Natural killer cell treated with Interleukin-12 subunit alpha and Interleukin-12 subunit beta and Interleukin-15 and Interleukin-18, amount 100 ng/mL, for 72 hours (primary cell): ENCODE data around the gene LSAMP. TPM values are rescaled to one million over a fixed set of nuclear protein-coding genes. Genes with fewer than 3 reads are reported as not detected.

Experiments
- ATAC-seq, 2 donors: fragments of 150-1000 bp; cut with Tn5 transposase in 1 of 2; sonication (Bioruptor Pico), chemical (Tn5 transposase) in 1 of 2; 2 replicates each; pipeline ENCODE4 v1.10.0; 2021
- DNase-seq: peaks from one replicate; pipeline ENCODE4 v3.0.0; 2022; ENCODE audit warnings: low spot score
- H3K27ac Mint-ChIP-seq, 2 donors: 1 replicate in 1 of 2; 2 replicates in 1 of 2; pipeline ENCODE4 v1.8.0; 2022; ENCODE audit warnings: mixed read lengths in 2 of 2, mild to moderate bottlenecking in 1 of 2, moderate library complexity in 1 of 2
- H3K27me3 Mint-ChIP-seq, 2 donors: 1 replicate in 1 of 2; 2 replicates in 1 of 2; pipeline ENCODE4 v1.8.0; 2022; ENCODE audit warnings: mixed read lengths in 2 of 2
- H3K36me3 Mint-ChIP-seq: one replicate; pipeline ENCODE4 v1.8.0; 2022; ENCODE audit warnings: mixed read lengths
- H3K4me1 Mint-ChIP-seq, 2 donors: 1 replicate in 1 of 2; 2 replicates in 1 of 2; pipeline ENCODE4 v1.8.0; 2022; ENCODE audit warnings: low read depth in 2 of 2, mixed read lengths in 2 of 2, mild to moderate bottlenecking in 1 of 2
- H3K4me3 Mint-ChIP-seq: one replicate; pipeline ENCODE4 v1.8.0; 2022; ENCODE audit warnings: mixed read lengths
- H3K9me3 Mint-ChIP-seq: 2 replicates; pipeline ENCODE4 v1.8.0; 2022; ENCODE audit warnings: mixed read lengths
- total RNA-seq, 2 donors: library from RNA; stranded (reverse); gene quantifications; one replicate each; pipeline ENCODE4 v1.2.3, GENCODE V29; 2022

LSAMP gene
- total RNA-seq, 2 donors from 2014 or later: not detected

DNA sequence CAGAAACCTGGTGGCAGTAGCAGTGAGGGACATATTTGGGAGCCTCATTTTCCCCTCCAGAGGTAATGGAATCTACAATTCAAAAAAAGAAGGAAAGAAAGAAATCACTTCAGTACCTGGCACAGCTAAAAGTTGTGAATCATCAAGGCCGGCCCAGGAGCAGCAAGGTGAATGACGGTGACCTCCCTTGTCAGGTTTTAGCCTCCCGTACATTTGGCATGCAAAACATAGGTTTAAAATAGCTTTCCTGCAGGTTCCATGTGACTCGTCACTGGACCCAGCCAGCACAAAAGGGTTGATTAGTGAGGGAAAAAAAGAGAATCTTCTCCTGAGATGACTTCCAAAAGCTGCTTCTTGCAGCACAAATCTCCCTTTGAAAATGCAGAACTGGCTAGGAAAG, 394.2 kb downstream of the LSAMP start:
- DNase-seq: no peak
- H3K4me1 Mint-ChIP-seq: no peaks in the 10 kb centered on the region
- no peaks in the 10 kb centered on the region for H3K36me3 Mint-ChIP-seq
- no peak overlapping the region for H3K27ac Mint-ChIP-seq
- ATAC-seq: no peak
- peaks cover 9% of the 10 kb centered on the region for H3K9me3 Mint-ChIP-seq
- H3K27me3 Mint-ChIP-seq: no peaks in the 10 kb centered on the region
- no peak overlapping the region for H3K4me3 Mint-ChIP-seq

- H3K4me1 Mint-ChIP-seq: no peaks in the 10 kb centered on the region
- no peak for ATAC-seq
- DNase-seq: no peak
- H3K27ac Mint-ChIP-seq: no peak overlapping the region
- no peak overlapping the region for H3K4me3 Mint-ChIP-seq
- peaks cover 9% of the 10 kb centered on the region for H3K9me3 Mint-ChIP-seq
- no peaks in the 10 kb centered on the region for H3K27me3 Mint-ChIP-seq
- no peaks in the 10 kb centered on the region for H3K36me3 Mint-ChIP-seq
Observed at GRCh38 chr3:116050311-116050915, 394.9 kb downstream of the LSAMP start.

DNA sequence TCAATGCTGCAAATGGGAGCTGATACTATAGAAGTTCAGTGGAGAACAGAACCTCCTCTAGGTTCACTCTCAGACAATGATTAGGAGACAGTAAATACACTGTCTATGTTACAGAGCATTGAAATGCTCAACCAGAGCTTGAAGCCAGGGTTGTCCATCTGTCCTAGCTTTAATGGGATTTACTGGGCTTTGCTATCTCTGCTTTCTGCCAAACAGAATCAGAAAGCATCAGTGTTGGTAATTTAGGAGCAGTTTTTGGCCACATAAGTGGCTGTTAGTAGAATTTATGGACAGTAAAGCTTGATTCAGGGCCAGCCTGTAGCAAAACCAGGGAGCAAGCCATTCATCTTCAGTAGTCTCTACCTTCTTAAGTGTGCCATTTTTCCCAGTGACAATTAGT, 396.3 kb downstream of the LSAMP start:
- H3K27me3 Mint-ChIP-seq: no peaks in the 10 kb centered on the region
- H3K27ac Mint-ChIP-seq: no peak overlapping the region
- H3K4me1 Mint-ChIP-seq: no peaks in the 10 kb centered on the region
- ATAC-seq: no peak
- peaks cover 9% of the 10 kb centered on the region for H3K9me3 Mint-ChIP-seq
- no peak overlapping the region for H3K4me3 Mint-ChIP-seq
- DNase-seq: no peak
- H3K36me3 Mint-ChIP-seq: no peaks in the 10 kb centered on the region

DNA sequence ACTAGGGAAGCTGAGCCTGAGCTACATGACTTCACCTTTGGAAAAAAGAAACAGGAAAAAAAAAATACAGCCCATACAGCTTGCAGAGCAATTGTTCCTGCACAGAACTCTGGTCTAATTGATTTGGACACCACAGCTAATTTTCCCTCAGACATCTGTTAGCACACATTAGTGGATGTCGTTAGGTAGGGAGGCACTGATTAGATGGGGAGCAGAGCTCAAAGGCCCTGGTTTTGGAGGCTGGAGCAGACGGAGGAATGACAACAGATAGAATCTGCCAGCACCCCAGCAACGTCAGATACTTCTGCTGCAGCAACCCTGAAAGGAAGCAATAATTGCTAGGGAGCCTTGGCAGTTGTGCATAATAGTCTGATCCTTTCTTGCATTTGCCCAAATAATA, 398.9 kb downstream of the LSAMP start:
- no peak overlapping the region for H3K27ac Mint-ChIP-seq
- no peaks in the 10 kb centered on the region for H3K36me3 Mint-ChIP-seq
- H3K4me3 Mint-ChIP-seq: no peak overlapping the region
- no peak for DNase-seq
- peaks cover 3% of the 10 kb centered on the region for H3K9me3 Mint-ChIP-seq
- H3K4me1 Mint-ChIP-seq: no peaks in the 10 kb centered on the region
- H3K27me3 Mint-ChIP-seq: no peaks in the 10 kb centered on the region
- ATAC-seq: no peak

GRCh38 chr3:116045314-116045713, 400.0 kb downstream of the LSAMP start:
- no peaks in the 10 kb centered on the region for H3K27me3 Mint-ChIP-seq
- H3K4me3 Mint-ChIP-seq: no peak overlapping the region
- H3K27ac Mint-ChIP-seq: no peak overlapping the region
- H3K4me1 Mint-ChIP-seq: no peaks in the 10 kb centered on the region
- ATAC-seq: no peak
- H3K9me3 Mint-ChIP-seq: peaks cover 4% of the 10 kb centered on the region
- H3K36me3 Mint-ChIP-seq: no peaks in the 10 kb centered on the region
- DNase-seq: no peak

DNA sequence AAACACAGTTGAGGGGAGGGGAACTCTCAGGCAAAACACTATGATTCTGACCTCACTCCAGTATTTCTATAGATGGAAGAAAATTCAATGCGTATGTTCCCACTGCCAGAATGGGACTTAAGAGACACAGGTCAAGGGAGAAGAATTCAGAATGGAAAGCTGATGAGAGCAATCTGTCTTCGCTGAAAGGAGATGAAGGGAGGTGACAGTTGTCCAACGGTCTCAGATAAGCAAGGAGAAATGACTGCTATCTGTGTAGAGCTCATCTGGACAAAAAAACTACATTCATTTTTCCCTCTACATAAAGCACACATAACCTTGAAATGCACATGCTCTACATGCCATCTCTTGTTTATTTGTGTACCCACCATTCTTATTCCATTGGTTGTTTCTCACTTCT, 405.1 kb downstream of the LSAMP start:
- ATAC-seq (no peak), DNase-seq (no peak)
- no peak overlapping the region for H3K4me3 Mint-ChIP-seq
- H3K4me1 Mint-ChIP-seq: no peaks in the 10 kb centered on the region
- H3K36me3 Mint-ChIP-seq: no peaks in the 10 kb centered on the region
- H3K9me3 Mint-ChIP-seq: peaks cover 8% of the 10 kb centered on the region
- no peaks in the 10 kb centered on the region for H3K27me3 Mint-ChIP-seq
- no peak overlapping the region for H3K27ac Mint-ChIP-seq

DNA sequence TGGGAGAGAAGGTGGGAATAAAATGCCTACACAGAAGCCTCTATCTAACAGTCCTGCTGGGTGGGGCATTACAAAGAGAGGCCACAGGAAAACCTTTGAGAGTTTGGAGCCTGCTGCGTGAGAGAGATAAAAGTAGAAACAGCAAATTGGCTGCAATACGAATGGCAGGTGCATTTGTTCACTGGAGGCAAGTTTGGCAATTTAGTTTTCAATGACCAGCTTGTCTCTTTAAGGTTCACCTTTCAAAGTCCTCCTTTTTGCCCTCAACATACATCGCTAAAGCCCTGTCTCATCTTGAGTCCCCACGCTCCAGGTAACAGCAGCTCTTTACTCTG, 405.7 kb downstream of the LSAMP start:
- Mint-ChIP-seq H3K9me3 (peaks cover 8% of the 10 kb centered on the region), H3K4me3 (no peak overlapping the region), H3K36me3 (no peaks in the 10 kb centered on the region), H3K27ac (no peak overlapping the region), H3K4me1 (no peaks in the 10 kb centered on the region), H3K27me3 (no peaks in the 10 kb centered on the region)
- DNase-seq (no peak), ATAC-seq (no peak)

- Mint-ChIP-seq H3K27me3 (no peaks in the 10 kb centered on the region), H3K27ac (no peak overlapping the region), H3K36me3 (no peaks in the 10 kb centered on the region), H3K4me1 (no peaks in the 10 kb centered on the region), H3K9me3 (peaks cover 8% of the 10 kb centered on the region), H3K4me3 (no peak overlapping the region)
- ATAC-seq: no peak
- no peak for DNase-seq
Observed at GRCh38 chr3:116038968-116039650, 406.2 kb downstream of the LSAMP start.

- Mint-ChIP-seq H3K4me1 (no peaks in the 10 kb centered on the region), H3K4me3 (no peak overlapping the region), H3K9me3 (peaks cover 15% of the 10 kb centered on the region), H3K27me3 (no peaks in the 10 kb centered on the region), H3K27ac (no peak overlapping the region), H3K36me3 (no peaks in the 10 kb centered on the region)
- no peak for ATAC-seq
- no peak for DNase-seq
Observed at GRCh38 chr3:116037954-116038911, 407.1 kb downstream of the LSAMP start.

DNA sequence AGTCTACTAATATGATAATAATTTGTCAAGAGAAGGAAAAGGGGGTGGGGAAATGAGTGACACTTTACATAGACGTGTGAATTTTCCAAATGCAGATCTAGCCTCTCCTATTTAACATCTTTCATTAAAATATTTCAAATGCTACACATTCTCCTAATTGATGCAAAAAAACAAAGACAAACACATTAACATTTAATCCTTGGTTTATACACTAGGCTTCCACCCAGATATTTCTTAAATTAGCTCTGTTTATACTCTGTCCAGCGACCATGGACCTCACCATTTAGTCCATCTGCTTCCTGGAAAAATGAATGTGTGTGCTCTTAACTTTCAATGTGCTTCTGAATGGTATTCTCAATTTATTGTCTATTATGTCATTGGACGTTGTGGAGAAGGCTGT, 409.9 kb downstream of the LSAMP start:
- ATAC-seq: no peak
- Mint-ChIP-seq H3K27ac (no peak overlapping the region), H3K4me3 (no peak overlapping the region), H3K4me1 (no peaks in the 10 kb centered on the region), H3K36me3 (no peaks in the 10 kb centered on the region), H3K9me3 (peaks cover 11% of the 10 kb centered on the region), H3K27me3 (no peaks in the 10 kb centered on the region)
- DNase-seq: no peak

DNA sequence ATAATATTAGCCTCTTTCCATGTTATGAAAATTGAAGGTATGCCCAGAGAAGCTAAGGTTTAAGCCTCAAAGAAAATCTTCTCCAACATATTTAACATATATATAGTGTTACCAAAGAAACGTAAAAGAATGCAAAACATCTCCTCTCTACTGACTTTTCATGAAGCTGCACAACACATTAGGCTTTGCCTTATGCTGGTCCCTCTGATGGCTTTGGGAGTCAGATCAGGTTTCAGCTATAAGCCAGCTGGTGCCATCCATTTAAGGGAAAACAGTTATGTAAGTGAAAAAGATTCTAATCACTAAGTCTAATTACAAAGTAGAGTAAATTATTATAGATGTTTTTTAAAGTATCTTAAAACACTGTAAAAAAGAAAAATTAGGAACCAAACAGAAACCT, 410.5 kb downstream of the LSAMP start:
- Mint-ChIP-seq H3K9me3 (peaks cover 9% of the 10 kb centered on the region), H3K4me3 (no peak overlapping the region), H3K4me1 (no peaks in the 10 kb centered on the region), H3K36me3 (no peaks in the 10 kb centered on the region), H3K27me3 (no peaks in the 10 kb centered on the region), H3K27ac (no peak overlapping the region)
- ATAC-seq: no peak
- no peak for DNase-seq

DNA sequence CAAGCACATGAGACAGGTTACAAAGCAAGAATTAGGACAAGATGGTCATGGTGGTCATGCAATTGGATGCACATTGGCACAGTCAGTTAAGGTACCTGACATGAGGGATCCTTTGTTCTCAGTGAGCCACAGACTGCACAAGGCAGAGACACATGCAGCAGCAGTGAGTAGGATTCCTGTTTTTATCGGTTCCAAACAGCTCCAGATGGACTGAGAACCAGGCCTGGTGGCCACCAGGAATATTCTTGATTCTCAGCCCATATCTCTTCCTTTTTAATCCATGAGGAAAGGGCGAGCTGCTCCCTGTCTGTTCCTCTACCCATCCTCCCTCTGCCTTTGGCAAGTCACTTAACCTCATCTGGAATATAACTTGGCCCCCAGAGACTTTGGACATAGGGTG, 411.2 kb downstream of the LSAMP start:
- H3K4me3 Mint-ChIP-seq: no peak overlapping the region
- peaks cover 9% of the 10 kb centered on the region for H3K9me3 Mint-ChIP-seq
- no peaks in the 10 kb centered on the region for H3K36me3 Mint-ChIP-seq
- ATAC-seq: no peak
- no peak overlapping the region for H3K27ac Mint-ChIP-seq
- no peak for DNase-seq
- H3K4me1 Mint-ChIP-seq: no peaks in the 10 kb centered on the region
- no peaks in the 10 kb centered on the region for H3K27me3 Mint-ChIP-seq

- no peaks in the 10 kb centered on the region for H3K27me3 Mint-ChIP-seq
- ATAC-seq (no peak), DNase-seq (no peak)
- H3K36me3 Mint-ChIP-seq: no peaks in the 10 kb centered on the region
- H3K4me3 Mint-ChIP-seq: no peak overlapping the region
- H3K4me1 Mint-ChIP-seq: no peaks in the 10 kb centered on the region
- no peak overlapping the region for H3K27ac Mint-ChIP-seq
- H3K9me3 Mint-ChIP-seq: peaks cover 9% of the 10 kb centered on the region
Observed at GRCh38 chr3:116033516-116033915, 411.8 kb downstream of the LSAMP start.

DNA sequence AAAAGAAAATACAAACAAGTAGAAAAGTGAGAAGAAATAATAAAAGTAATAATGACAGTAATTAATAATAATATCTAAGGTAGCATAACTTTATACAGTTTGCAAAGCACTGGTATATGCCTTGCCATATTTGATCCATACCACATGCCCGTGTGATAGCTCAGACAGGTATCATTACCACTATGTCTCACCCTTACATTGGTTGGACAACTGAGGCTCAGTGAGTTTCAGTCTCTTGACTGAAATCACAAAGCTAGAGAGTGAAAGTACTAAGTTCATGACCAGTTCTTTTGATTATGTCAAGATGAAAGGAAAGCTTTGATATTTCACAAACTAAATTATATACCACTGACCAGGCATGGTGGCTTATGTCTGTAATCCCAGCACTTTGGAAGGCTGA, 413.1 kb downstream of the LSAMP start:
- H3K4me1 Mint-ChIP-seq: no peaks in the 10 kb centered on the region
- H3K4me3 Mint-ChIP-seq: no peak overlapping the region
- no peaks in the 10 kb centered on the region for H3K36me3 Mint-ChIP-seq

More for the DNA sequence above, 413.1 kb downstream of the LSAMP start:
- H3K9me3 Mint-ChIP-seq: peaks cover 9% of the 10 kb centered on the region
- ATAC-seq (no peak), DNase-seq (no peak)
- no peaks in the 10 kb centered on the region for H3K27me3 Mint-ChIP-seq
- H3K27ac Mint-ChIP-seq: no peak overlapping the region
